GM13977 (cell line): ENCODE data around the gene LMNTD2.
A peak's percentile ranks its signal among the peaks of the same experiment; 100 is the strongest.

ENCODE experiments used
- DNase-seq: peaks from one replicate; pipeline ENCODE4 v3.0.0; 2012; ENCODE audit warnings: low spot score
- in situ Hi-C: fragments of 300-500 bp; cut with MboI; formaldehyde crosslinking; loops from one replicate; pipeline ENCODE4 v1.12.0; 2022; ENCODE audit warnings: low sequenced_read_pairs, low pct_unique_long_range_greater_than_20kb, mixed read lengths, inconsistent platforms; ENCODE audit not compliant: unreplicated experiment
- TF ChIP-seq, protein P1 (sequence below): IDR thresholded peaks from 2 replicates; pipeline ENCODE4 v1.5.1; 2012; ENCODE audit warnings: mild to moderate bottlenecking, control low read depth; ENCODE audit not compliant: insufficient read depth; ENCODE audit errors: extremely low read depth, missing control alignments

LMNTD2 gene

DNA sequence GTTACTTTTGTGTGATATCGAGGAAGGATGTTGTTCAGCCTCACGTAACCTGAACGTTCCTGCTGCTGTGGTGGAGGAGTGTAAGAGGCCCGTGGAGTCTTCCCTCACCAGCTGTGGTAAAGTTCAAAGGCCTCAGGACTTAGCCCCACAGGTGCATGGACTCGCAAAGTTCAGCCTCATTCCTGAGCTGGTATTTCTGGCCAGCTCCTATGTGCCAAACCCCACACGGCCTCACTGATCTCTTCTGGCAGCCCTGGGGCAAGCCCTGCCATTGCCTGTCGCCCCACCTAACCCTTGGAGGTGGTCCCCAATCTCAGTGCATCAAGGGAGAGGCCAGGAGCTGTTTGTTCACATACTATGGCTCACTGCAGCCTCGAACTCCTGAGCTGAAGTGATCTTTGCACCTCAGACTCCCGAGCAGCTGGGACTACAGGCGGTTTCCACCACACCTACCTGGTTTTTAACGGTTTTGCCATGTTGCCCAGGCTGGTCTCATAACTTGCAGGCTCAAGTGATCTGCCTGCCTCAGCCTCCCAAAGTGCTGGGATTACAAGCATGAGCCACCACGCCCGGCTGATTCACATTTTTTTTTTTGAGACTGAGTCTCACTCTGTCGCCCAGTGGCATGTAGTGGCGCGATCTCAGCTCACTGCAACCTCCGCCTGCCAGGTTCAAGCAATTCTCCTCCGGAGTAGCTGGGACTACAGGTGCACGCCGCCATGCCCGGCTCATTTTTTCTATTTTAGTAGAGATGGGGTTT, 17.9 kb upstream of the LMNTD2 start:
- TF ChIP-seq, protein P1, sequence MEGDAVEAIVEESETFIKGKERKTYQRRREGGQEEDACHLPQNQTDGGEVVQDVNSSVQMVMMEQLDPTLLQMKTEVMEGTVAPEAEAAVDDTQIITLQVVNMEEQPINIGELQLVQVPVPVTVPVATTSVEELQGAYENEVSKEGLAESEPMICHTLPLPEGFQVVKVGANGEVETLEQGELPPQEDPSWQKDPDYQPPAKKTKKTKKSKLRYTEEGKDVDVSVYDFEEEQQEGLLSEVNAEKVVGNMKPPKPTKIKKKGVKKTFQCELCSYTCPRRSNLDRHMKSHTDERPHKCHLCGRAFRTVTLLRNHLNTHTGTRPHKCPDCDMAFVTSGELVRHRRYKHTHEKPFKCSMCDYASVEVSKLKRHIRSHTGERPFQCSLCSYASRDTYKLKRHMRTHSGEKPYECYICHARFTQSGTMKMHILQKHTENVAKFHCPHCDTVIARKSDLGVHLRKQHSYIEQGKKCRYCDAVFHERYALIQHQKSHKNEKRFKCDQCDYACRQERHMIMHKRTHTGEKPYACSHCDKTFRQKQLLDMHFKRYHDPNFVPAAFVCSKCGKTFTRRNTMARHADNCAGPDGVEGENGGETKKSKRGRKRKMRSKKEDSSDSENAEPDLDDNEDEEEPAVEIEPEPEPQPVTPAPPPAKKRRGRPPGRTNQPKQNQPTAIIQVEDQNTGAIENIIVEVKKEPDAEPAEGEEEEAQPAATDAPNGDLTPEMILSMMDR = no peak
- DNase-seq = no peak
- in situ Hi-C loops = no loop called here

DNA sequence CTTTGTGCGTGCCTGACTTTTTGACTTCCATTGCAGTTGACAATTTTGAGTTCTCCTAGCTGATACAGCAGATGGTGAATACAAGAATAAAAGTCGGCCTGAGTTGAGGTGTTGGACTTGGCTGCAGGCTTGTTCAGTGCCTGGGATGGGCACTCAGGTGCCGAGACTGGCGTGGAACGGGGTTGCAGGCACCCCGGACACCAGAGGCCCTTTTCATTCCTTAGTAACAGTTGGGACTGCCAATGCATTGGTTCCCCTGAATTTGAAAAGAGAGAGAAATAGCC, 17.0 kb upstream of the LMNTD2 start:
- TF ChIP-seq, protein P1 = no peak
- in situ Hi-C loops = no loop called here

DNA sequence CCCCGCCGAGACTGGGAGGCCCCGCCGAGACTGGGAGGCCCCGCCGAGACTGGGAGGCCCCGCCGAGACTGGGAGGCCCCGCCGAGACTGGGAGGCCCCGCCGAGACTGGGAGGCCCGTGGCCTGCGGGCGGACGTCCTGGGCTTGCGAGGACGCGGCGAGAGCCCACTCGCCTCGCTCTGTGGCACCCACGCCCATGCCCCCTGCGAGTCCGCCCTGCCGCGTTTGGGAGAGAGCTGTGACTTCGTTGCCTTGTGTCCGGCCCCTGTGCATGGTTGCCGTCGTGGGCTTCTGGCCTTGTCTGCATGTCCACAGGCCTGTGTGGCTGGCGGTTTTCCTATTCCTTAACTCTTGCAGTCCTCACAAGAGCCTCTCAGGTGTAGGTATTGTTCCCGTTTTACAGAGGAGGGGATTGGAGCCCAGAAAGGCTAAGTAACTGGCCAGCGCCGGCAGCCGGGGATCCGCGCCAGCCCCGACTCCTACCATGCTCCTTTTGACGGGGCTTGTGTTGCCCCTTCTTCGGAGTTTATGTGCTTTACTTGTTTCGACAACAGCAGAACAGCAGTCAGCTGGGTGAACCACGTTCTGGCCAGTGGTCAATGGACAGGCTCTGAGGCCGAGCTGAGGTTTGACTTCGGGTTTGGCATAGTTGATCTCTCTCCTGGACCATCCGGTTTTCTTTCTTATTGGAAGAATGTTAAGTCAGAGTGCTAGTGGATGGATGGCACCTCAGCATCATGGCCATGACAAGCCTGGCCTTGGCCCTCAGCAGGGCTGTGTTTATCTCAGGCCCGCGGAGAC, 16.5 kb upstream of the LMNTD2 start:
- in situ Hi-C loops = no loop called here
- TF ChIP-seq, protein P1 = no peak
- DNase-seq = no peak

More for the DNA sequence above, 17.0 kb upstream of the LMNTD2 start:
- DNase-seq = no peak

DNA sequence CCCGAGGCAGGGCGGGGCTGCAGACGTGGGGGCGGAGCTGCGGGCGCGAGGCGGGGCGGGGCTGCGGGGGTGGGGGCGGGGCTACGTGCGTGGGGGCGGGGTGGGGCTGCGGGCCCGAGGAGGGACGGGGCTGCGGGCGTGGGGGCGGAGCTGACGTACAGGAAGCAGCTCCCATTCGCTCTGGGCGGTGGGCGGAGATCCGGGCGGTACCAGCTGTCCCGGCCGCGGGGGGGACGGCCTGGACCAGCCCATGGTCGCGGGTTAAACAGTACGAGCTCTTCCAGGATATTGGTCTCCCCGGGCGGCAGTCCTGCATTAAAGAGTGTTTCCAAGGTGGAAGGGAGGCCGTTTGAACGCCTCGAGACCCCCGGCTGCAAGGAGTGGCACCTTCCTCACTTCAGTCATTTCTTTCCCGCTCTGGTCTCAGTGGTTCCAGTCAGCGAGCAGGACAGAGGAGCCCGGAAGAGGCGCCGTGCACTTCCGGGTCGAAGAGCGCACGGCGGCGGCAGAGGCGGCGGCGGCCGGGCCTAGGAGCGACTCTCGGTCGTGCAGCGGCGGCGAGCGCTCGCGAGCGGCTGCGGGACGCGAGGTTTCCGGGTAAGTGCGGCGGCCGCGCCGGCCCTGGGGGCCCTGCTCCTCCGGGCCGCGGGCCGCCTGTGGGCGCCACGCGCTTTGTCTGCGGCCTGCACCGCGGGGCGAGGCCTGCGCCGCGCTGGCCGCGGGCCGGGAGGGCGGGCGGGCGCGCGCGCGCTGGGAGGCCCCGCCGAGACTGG, 15.6 kb upstream of the LMNTD2 start, which contains the start of gene PHRF1:
Gene PHRF1 (plus strand): TSS at position 475 of the 773 bp plus-strand sequence. CDS start 5,043 bp downstream, outside the sequence.
- in situ Hi-C loops = no loop called here
- TF ChIP-seq, protein P1 = no peak
- DNase-seq = peak; percentile 100

DNA sequence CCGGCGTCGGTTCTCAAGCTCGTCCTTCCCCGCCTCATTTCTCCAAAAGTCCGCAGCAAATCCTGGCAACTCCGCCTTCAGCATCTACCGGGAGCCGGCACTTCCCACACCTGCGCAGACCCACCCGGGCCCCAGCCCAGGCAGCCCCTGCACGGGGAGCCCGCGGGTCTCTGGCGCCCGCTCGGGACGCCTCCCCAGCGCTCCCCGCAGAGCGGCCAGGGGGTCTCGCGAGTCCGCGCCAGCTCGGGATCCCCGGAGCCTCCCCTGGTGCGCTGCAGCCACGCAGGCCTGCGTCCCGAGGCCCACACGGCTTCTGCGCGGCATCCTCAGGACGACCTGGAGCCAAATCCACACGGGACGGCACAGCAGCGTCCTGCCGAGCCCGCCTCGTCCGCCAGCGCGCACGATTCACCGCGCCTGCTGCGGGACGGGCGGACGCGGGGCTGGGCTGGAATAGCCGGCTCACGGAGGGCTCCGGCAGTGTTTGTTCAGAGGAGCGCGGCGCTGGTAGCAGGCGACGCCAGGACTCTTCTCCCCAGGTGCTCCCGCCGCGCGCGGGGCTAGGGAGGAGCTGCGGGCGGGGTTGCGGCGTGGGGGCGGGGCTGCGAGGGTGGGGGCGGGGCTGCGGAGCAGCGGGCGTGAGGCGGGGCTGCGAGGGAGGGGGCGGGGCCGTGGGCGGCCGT, 14.9 kb upstream of the LMNTD2 start:
- in situ Hi-C loops = no loop called here
- TF ChIP-seq, protein P1 = no peak
- DNase-seq = no peak
